ENCODE measurements around the gene MAP2K7. TPM values are rescaled to one million over a fixed set of nuclear protein-coding genes. Genes with fewer than 3 reads are reported as not detected.

MAP2K7 gene
- total and polyA plus RNA-seq, 2 of the 4 experiments (the other 2 are of a cell fraction) = 4.1 to 15.6 TPM

GRCh38 chr19:7863157-7863970 lies 40.3 kb upstream of the MAP2K7 start:
- H2AK9ac ChIP-seq (replicated peaks; ENCODE audit: low read depth, low read length, poor library complexity) = peak overlapping the region; percentile 42
- POLR2A ChIA-PET (ENCODE audit: unreplicated experiment) = no interaction called here
- no peak overlapping the region for H4K91ac ChIP-seq (ENCODE audit: insufficient read depth, low read depth, low read length)
- H3K14ac ChIP-seq (replicated peaks; ENCODE audit: low read depth, low read length) = no peak overlapping the region
- peak overlapping the region; percentile 70 for H2AFZ ChIP-seq (replicated peaks; ENCODE audit: low read length, poor library complexity)
- BruUV-seq (replicated peaks) = no TSS peak
- no peak for DNase-seq
- no peak overlapping the region for H2BK5ac ChIP-seq (ENCODE audit: low read depth, low read length, poor library complexity, severe bottlenecking)
- H3K18ac ChIP-seq (ENCODE audit: low read depth, low read length) = no peak overlapping the region
- H2BK20ac ChIP-seq (ENCODE audit: low read depth, low read length) = no peak overlapping the region
- WGBS, 2 experiments (ENCODE audit: extremely low coverage in 2 of 2, insufficient read length in 1 of 2) = 63% methylated on average over 69 of the region's 83 CpGs; no CpG with 5 or more reads in 1 of the 2 experiments
- no peak overlapping the region for H3K4me2 ChIP-seq (ENCODE audit: low read depth, low read length)
- dilution Hi-C loops (cut with HindIII; ENCODE audit: low sequenced_read_pairs, unreplicated experiment) (no loop called here), intact Hi-C loops (cut with micrococcal nuclease) (no loop called here), in situ Hi-C loops (cut with MboI; ENCODE audit: low sequenced_read_pairs) (no loop called here)
- peaks cover 6% of the 10 kb centered on the region; the same call in 1 of the 2 replicates for H3K27me3 ChIP-seq (ENCODE audit: control insufficient read depth, insufficient read depth, low read length)
- no peaks in the 10 kb centered on the region for H3K9me3 ChIP-seq (ENCODE audit: control insufficient read depth, insufficient read depth, low read length)
- H3K9ac ChIP-seq (ENCODE audit: low read depth, low read length) = no peak overlapping the region
- no peak overlapping the region for H3K4me3 ChIP-seq (ENCODE audit: insufficient read depth, low read depth, low read length)
- no peak overlapping the region for H2BK15ac ChIP-seq (ENCODE audit: low read depth, low read length)
- no peak overlapping the region for H3K4ac ChIP-seq (ENCODE audit: low read depth, low read length)
- no peak overlapping the region for H4K8ac ChIP-seq (ENCODE audit: low read depth in 2 of 2, low read length in 2 of 2)
- H3K9me1 ChIP-seq (ENCODE audit: insufficient read depth, low read length) = no peaks in the 10 kb centered on the region
- no peak overlapping the region for H2AK5ac ChIP-seq (ENCODE audit: low read depth, low read length)
- peak; percentile 6; the same call in 1 of the 2 replicates for ATAC-seq (ENCODE audit: low read depth)
- no peak overlapping the region for H4K5ac ChIP-seq (ENCODE audit: low read depth, low read length)
- 0 out of 2 replicates have a peak, but pooled peaks cover 7% of the 10 kb centered on the region for H4K20me1 ChIP-seq (ENCODE audit: insufficient read depth, low read length)
- CTCF ChIA-PET = interaction anchor here (0.5 to 0.9 kb wide), 2 partner anchors 11 to 207 kb away, joined by 3 to 7 read pairs; no protein-coding TSS in a partner anchor
- peaks cover 4% of the 10 kb centered on the region for H3K4me1 ChIP-seq (ENCODE audit: control insufficient read depth, insufficient read depth, low read length)
- H3K23ac ChIP-seq (ENCODE audit: low read depth, low read length) = no peak overlapping the region
- H3K56ac ChIP-seq (ENCODE audit: extremely low read depth, insufficient read depth, low read length) = no peak overlapping the region
- H3K36me3 ChIP-seq (ENCODE audit: control insufficient read depth, insufficient read depth, low read length) = peaks cover under 1% of the 10 kb centered on the region; the same call in 1 of the 2 replicates
- H3K27ac ChIP-seq (ENCODE audit: insufficient read depth, low read length) = no peak overlapping the region
- H2BK120ac ChIP-seq (ENCODE audit: low read depth, low read length) = no peak overlapping the region
- no peaks in the 10 kb centered on the region for H3K79me1 ChIP-seq (ENCODE audit: low read depth in 1 of 2, low read length in 2 of 2)
- TF ChIP-seq CTCF (conservative IDR thresholded peaks at IDR 0.05; ENCODE audit: low read depth, low read length) = no peak
- TF ChIP-seq FOS (IDR thresholded peaks at IDR 0.05; ENCODE audit: low read depth, low read length) = no peak
- TF ChIP-seq POLR2A (IDR thresholded peaks at IDR 0.05; ENCODE audit: low read depth, low read length) = no peak
- TF ChIP-seq CHD1 (IDR thresholded peaks at IDR 0.05; ENCODE audit: low read depth, low read length) = no peak
- no peak for TF ChIP-seq BHLHE40 (IDR thresholded peaks at IDR 0.05; ENCODE audit: low read depth, low read length)
- TF ChIP-seq RFX5 (IDR thresholded peaks at IDR 0.05; ENCODE audit: low read depth, low read length) = no peak
- TF ChIP-seq USF2 (IDR thresholded peaks at IDR 0.05; ENCODE audit: low read depth, low read length) = no peak
- TF ChIP-seq SMC3 (IDR thresholded peaks at IDR 0.05; ENCODE audit: low read depth, low read length) = no peak
- TF ChIP-seq RCOR1 (IDR thresholded peaks at IDR 0.05; ENCODE audit: insufficient replicate concordance, low read length) = no peak
- TF ChIP-seq RAD21 (IDR thresholded peaks at IDR 0.05; ENCODE audit: low read length) = no peak
- TF ChIP-seq NFE2L2 (IDR thresholded peaks at IDR 0.05; ENCODE audit: low read depth, low read length) = no peak
- TF ChIP-seq MXI1 (IDR thresholded peaks at IDR 0.05; ENCODE audit: borderline replicate concordance, low read depth, low read length) = no peak
- no peak for TF ChIP-seq CEBPB (IDR thresholded peaks at IDR 0.05; ENCODE audit: low read depth, low read length)
- TF ChIP-seq MAFK (IDR thresholded peaks at IDR 0.05; ENCODE audit: low read depth, low read length) = no peak
- no peak for TF ChIP-seq MAZ (IDR thresholded peaks at IDR 0.05; ENCODE audit: borderline replicate concordance, low read depth, low read length)
